LNCaP clone FGC (cell line): ENCODE data around the gene PRND.
"Not testable (repeated sequence)": the region's sequence is repeated elsewhere in the genome, so short reads cannot be mapped to it uniquely, and the experiment has no call there.

Experiments
- DNase-seq: peaks from one replicate; pipeline ENCODE4 v3.0.0-alpha.2; 2011; ENCODE audit warnings: low read depth
- H3K4me3 ChIP-seq: 2 replicates; pipeline ENCODE4 v1.5.1; 2011; ENCODE audit warnings: mild to moderate bottlenecking, low read depth, low read length, control low read depth
- CTCF ChIP-seq: IDR thresholded peaks from 2 replicates; pipeline ENCODE4 v1.5.1; 2012; ENCODE audit warnings: mild to moderate bottlenecking; ENCODE audit not compliant: control insufficient read depth, insufficient read depth; ENCODE audit errors: extremely low read depth

PRND gene

GRCh38 chr20:4750381-4750780 is 28.7 kb downstream of the PRND start:
- no peak for TF ChIP-seq CTCF
- DNase-seq, result no peak
- H3K4me3 ChIP-seq, result no peak overlapping the region

- TF ChIP-seq CTCF, result 0 out of 2 replicates have a peak, but pooled peaks have one; percentile 10
- H3K4me3 ChIP-seq, DNase-seq: not testable (repeated sequence)
Measured at GRCh38 chr20:4759100-4759884, 37.6 kb downstream of the PRND start.

GRCh38 chr20:4763261-4763660 is 41.6 kb downstream of the PRND start:
- DNase-seq, result no peak
- no peak for TF ChIP-seq CTCF

GRCh38 chr20:4763723-4764510 is 42.2 kb downstream of the PRND start:
- H3K4me3 ChIP-seq, result no peak overlapping the region
- DNase-seq, result no peak
- no peak for TF ChIP-seq CTCF

More at GRCh38 chr20:4763261-4763660, 41.6 kb downstream of the PRND start:
- no peak overlapping the region for H3K4me3 ChIP-seq

- no peak for DNase-seq
- no peak overlapping the region for H3K4me3 ChIP-seq
- TF ChIP-seq CTCF, result no peak
Measured at GRCh38 chr20:4764805-4765204, 43.1 kb downstream of the PRND start.

GRCh38 chr20:4765681-4766080 is 44.0 kb downstream of the PRND start:
- TF ChIP-seq CTCF, result no peak
- H3K4me3 ChIP-seq, result no peak overlapping the region
- DNase-seq, result no peak
